H9 (cell line): ENCODE results near the gene ITGB7. TPM values are rescaled to one million over a fixed set of nuclear protein-coding genes. Genes with fewer than 3 reads are reported as not detected.
"Not testable (repeated sequence)": the region's sequence is repeated elsewhere in the genome, so short reads cannot be mapped to it uniquely, and the experiment has no call there.

ENCODE experiments used
- DNase-seq: peaks from one replicate; pipeline ENCODE4 v3.0.0-alpha.2; 2017
- H2AFZ ChIP-seq: one replicate; pipeline ENCODE4 v1.6.1; 2013; ENCODE audit warnings: mild to moderate bottlenecking, low read length, control low read depth, moderate library complexity
- H2AK5ac ChIP-seq: 2 replicates; pipeline ENCODE4 v1.6.1; 2013; ENCODE audit warnings: low read length, control low read depth, mixed read lengths; ENCODE audit not compliant: insufficient read length
- H2BK120ac ChIP-seq: one replicate; pipeline ENCODE4 v1.6.1; 2013; ENCODE audit warnings: low read depth, mild to moderate bottlenecking, low read length, control low read depth, inconsistent platforms; ENCODE audit not compliant: poor library complexity, severe bottlenecking
- H2BK12ac ChIP-seq: 2 replicates; pipeline ENCODE4 v1.6.1; 2013; ENCODE audit warnings: low read length, control low read depth, mixed read lengths, low read depth; ENCODE audit not compliant: insufficient read length
- H2BK15ac ChIP-seq: 2 replicates; pipeline ENCODE4 v1.6.1; 2013; ENCODE audit warnings: low read depth, low read length, control low read depth
- H2BK20ac ChIP-seq: one replicate; pipeline ENCODE4 v1.6.1; 2013; ENCODE audit warnings: low read depth, mild to moderate bottlenecking, low read length, control low read depth, inconsistent platforms; ENCODE audit not compliant: poor library complexity, severe bottlenecking
- H2BK5ac ChIP-seq: 2 replicates; pipeline ENCODE4 v1.6.1; 2013; ENCODE audit warnings: low read length, control low read depth, mixed read lengths; ENCODE audit not compliant: insufficient read length
- H3K14ac ChIP-seq: 2 replicates; pipeline ENCODE4 v1.6.1; 2013; ENCODE audit warnings: low read length, control low read depth; ENCODE audit not compliant: insufficient read depth
- H3K18ac ChIP-seq: 2 replicates; pipeline ENCODE4 v1.6.1; 2013; ENCODE audit warnings: low read depth, mild to moderate bottlenecking, mixed read lengths, low read length, control low read depth; ENCODE audit not compliant: insufficient read length
- H3K23ac ChIP-seq: 2 replicates; pipeline ENCODE4 v1.6.1; 2013; ENCODE audit warnings: low read length, control low read depth, mixed read lengths, low read depth; ENCODE audit not compliant: insufficient read length
- H3K23me2 ChIP-seq: 2 replicates; pipeline ENCODE4 v1.6.1; 2013; ENCODE audit warnings: low read depth, mild to moderate bottlenecking, mixed read lengths, low read length, control low read depth; ENCODE audit not compliant: insufficient read length, poor library complexity, severe bottlenecking
- H3K27ac ChIP-seq: 2 replicates; pipeline ENCODE4 v1.5.1; 2013; ENCODE audit warnings: low read length, control low read depth, mixed read lengths, low read depth; ENCODE audit not compliant: insufficient read length
- H3K27me3 ChIP-seq: 2 replicates; pipeline ENCODE4 v1.6.1; 2013; ENCODE audit warnings: low read length, control low read depth, inconsistent platforms; ENCODE audit not compliant: insufficient read depth
- H3K4ac ChIP-seq: 2 replicates; pipeline ENCODE4 v1.6.1; 2013; ENCODE audit warnings: low read depth, mild to moderate bottlenecking, control low read depth, inconsistent platforms, low read length, moderate library complexity
- H3K4me1 ChIP-seq: 2 replicates; pipeline ENCODE4 v1.6.1; 2013; ENCODE audit warnings: low read length, control low read depth, inconsistent platforms; ENCODE audit not compliant: insufficient read depth
- H3K4me2 ChIP-seq: 2 replicates; pipeline ENCODE4 v1.6.1; 2013; ENCODE audit warnings: low read length, control low read depth, mixed read lengths; ENCODE audit not compliant: insufficient read length, insufficient read depth
- H3K56ac ChIP-seq: 2 replicates; pipeline ENCODE4 v1.6.1; 2013; ENCODE audit warnings: low read depth, mild to moderate bottlenecking, mixed read lengths, low read length, control low read depth; ENCODE audit not compliant: insufficient read length
- H3K79me1 ChIP-seq: 2 replicates; pipeline ENCODE4 v1.6.1; 2013; ENCODE audit warnings: low read depth, mild to moderate bottlenecking, moderate library complexity, low read length, control low read depth, inconsistent platforms; ENCODE audit not compliant: insufficient read depth, poor library complexity, severe bottlenecking
- H3K79me2 ChIP-seq: 2 replicates; pipeline ENCODE4 v1.6.1; 2013; ENCODE audit warnings: low read length, control low read depth, inconsistent platforms; ENCODE audit not compliant: insufficient read depth
- H3K9ac ChIP-seq: 2 replicates; pipeline ENCODE4 v1.6.1; 2013; ENCODE audit warnings: low read length, control low read depth, mixed read lengths; ENCODE audit not compliant: insufficient read length; ENCODE audit errors: extremely low read depth
- H3K9me3 ChIP-seq: one replicate; pipeline ENCODE4 v1.6.1; 2013; ENCODE audit warnings: low read depth, low read length, inconsistent platforms; ENCODE audit not compliant: control insufficient read depth
- H3T11ph ChIP-seq: one replicate; pipeline ENCODE4 v1.6.1; 2013; ENCODE audit warnings: mild to moderate bottlenecking, low read length, control low read depth, inconsistent platforms
- H4K20me1 ChIP-seq: one replicate; pipeline ENCODE4 v1.6.1; 2013; ENCODE audit not compliant: control insufficient read depth, insufficient read length, insufficient read depth
- H4K5ac ChIP-seq: 2 replicates; pipeline ENCODE4 v1.6.1; 2013; ENCODE audit warnings: low read depth, mild to moderate bottlenecking, mixed read lengths, low read length, control low read depth; ENCODE audit not compliant: insufficient read length
- H4K8ac ChIP-seq: replicated peaks from 2 replicates; pipeline ENCODE4 v1.6.1; 2013; ENCODE audit warnings: low read length, control low read depth, mixed read lengths, low read depth; ENCODE audit not compliant: insufficient read length
- H4K91ac ChIP-seq: 2 replicates; pipeline ENCODE4 v1.6.1; 2013; ENCODE audit warnings: low read depth, mild to moderate bottlenecking, moderate library complexity, mixed read lengths, low read length, control low read depth; ENCODE audit not compliant: insufficient read length
- H3K27ac Mint-ChIP-seq, 3 experiments: 2 replicates in 2 of 3; 3 replicates in 1 of 3; pipeline ENCODE4 v1.8.0; 2020 to 2021; ENCODE audit warnings: mixed read lengths in 3 of 3, mild to moderate bottlenecking in 1 of 3, moderate library complexity in 1 of 3
- H3K27me3 Mint-ChIP-seq: 2 replicates; pipeline ENCODE4 v1.8.0; 2021; ENCODE audit warnings: low read depth, mild to moderate bottlenecking, moderate library complexity, mixed read lengths
- H3K36me3 Mint-ChIP-seq, 3 experiments: 2 replicates in 2 of 3; 3 replicates in 1 of 3; pipeline ENCODE4 v1.8.0; 2020 to 2021; ENCODE audit warnings: low read depth in 3 of 3, mixed read lengths in 3 of 3; ENCODE audit not compliant: insufficient read depth in 1 of 3
- H3K4me1 Mint-ChIP-seq, 2 experiments: 2 replicates each; pipeline ENCODE4 v1.8.0; 2020; ENCODE audit warnings: mixed read lengths in 2 of 2
- H3K4me3 Mint-ChIP-seq, 2 experiments: 2 replicates in 1 of 2; 3 replicates in 1 of 2; pipeline ENCODE4 v1.8.0; 2020 to 2021; ENCODE audit warnings: mild to moderate bottlenecking in 2 of 2, mixed read lengths in 2 of 2, moderate library complexity in 1 of 2
- H3K9me3 Mint-ChIP-seq, 2 experiments: 2 replicates in 1 of 2; 3 replicates in 1 of 2; pipeline ENCODE4 v1.8.0; 2020; ENCODE audit warnings: mild to moderate bottlenecking in 2 of 2, mixed read lengths in 2 of 2, moderate library complexity in 1 of 2
- CTCF ChIP-seq: fragments of 200-600 bp; sonication (generic); conservative IDR thresholded peaks from 3 replicates; pipeline ENCODE4 v1.8.0; 2021; ENCODE audit warnings: antibody characterized with exemption, mild to moderate bottlenecking
- whole genome bisulfite sequencing: extraction: QIAGEN DNeasy Blood & Tissue Kit; methylation state at CpG from one replicate; pipeline ENCODE4 v1.1.7; 2013; ENCODE audit warnings: missing lambda C conversion rate, low lambda C conversion rate, mixed read lengths; ENCODE audit not compliant: insufficient read length; ENCODE audit errors: extremely low coverage; 5-methylcytosine and 5-hydroxymethylcytosine counted together
- total RNA-seq: library from RNA; stranded (reverse); gene quantifications from 2 replicates; pipeline ENCODE4 v1.2.1, GENCODE V29; 2021

The ITGB7 gene
- total RNA-seq, 1 experiment from 2014 or later = 0.39 TPM

- H3K4ac ChIP-seq = no peak overlapping the region
- no peak overlapping the region for H3K23ac ChIP-seq
- H3K79me2 ChIP-seq = no peaks in the 10 kb centered on the region
- no peak overlapping the region for H2AK5ac ChIP-seq
- H3K4me1 ChIP-seq = no peaks in the 10 kb centered on the region
- peaks cover 0 to 5% (median 0%) of the 10 kb centered on the region in 3 experiments; a peak in 1 of 7 replicates for H3K36me3 Mint-ChIP-seq
- no peak overlapping the region for H2BK20ac ChIP-seq
- no peak overlapping the region for H4K91ac ChIP-seq
- H3K4me2 ChIP-seq = no peak overlapping the region
- H3K27me3 ChIP-seq = peaks cover 7% of the 10 kb centered on the region
- H3K14ac ChIP-seq = no peak overlapping the region
- TF ChIP-seq CTCF = no peak
- H3K18ac ChIP-seq = no peak overlapping the region
- H2BK12ac ChIP-seq = no peak overlapping the region
- H3K9me3 ChIP-seq = no peaks in the 10 kb centered on the region
- no peaks in the 10 kb centered on the region for H4K20me1 ChIP-seq
- no peak overlapping the region for H3K9ac ChIP-seq
- H3K4me1 Mint-ChIP-seq = 0 out of 4 replicates have a peak, but pooled peaks cover 0 to 7% of the 10 kb centered on the region in 2 experiments
- H2AFZ ChIP-seq = no peak overlapping the region
- H3K4me3 Mint-ChIP-seq = no peak overlapping the region
- no peak overlapping the region for H2BK5ac ChIP-seq
- H2BK120ac ChIP-seq = no peak overlapping the region
- no peak overlapping the region for H3K27ac Mint-ChIP-seq
- H3K56ac ChIP-seq = no peak overlapping the region
- H3K9me3 Mint-ChIP-seq = no peaks in the 10 kb centered on the region
- peaks cover 84% of the 10 kb centered on the region for H3K27me3 Mint-ChIP-seq
- H3K79me1 ChIP-seq = no peaks in the 10 kb centered on the region
- no peak overlapping the region for H3T11ph ChIP-seq
- H3K23me2 ChIP-seq = no peaks in the 10 kb centered on the region
- no peak for DNase-seq
- H2BK15ac ChIP-seq = no peak overlapping the region
- H3K27ac ChIP-seq = no peak overlapping the region
- H4K8ac ChIP-seq = no peak overlapping the region
- H4K5ac ChIP-seq = no peak overlapping the region
Measured at GRCh38 chr12:53166837-53167236, 40.2 kb downstream of the ITGB7 start.

GRCh38 chr12:53163008-53163407 is 44.0 kb downstream of the ITGB7 start:
- H3K36me3 Mint-ChIP-seq, H3K4me3 Mint-ChIP-seq, H3K23me2 ChIP-seq, H3K79me2 ChIP-seq, H3K9me3 Mint-ChIP-seq, H2BK15ac ChIP-seq, H4K5ac ChIP-seq, H3K9me3 ChIP-seq, H3T11ph ChIP-seq, H3K23ac ChIP-seq, H2BK5ac ChIP-seq, H4K8ac ChIP-seq, H2AFZ ChIP-seq, H3K4me2 ChIP-seq, H3K18ac ChIP-seq, H3K9ac ChIP-seq, H3K4ac ChIP-seq, DNase-seq, H3K56ac ChIP-seq, H3K27me3 ChIP-seq, H3K4me1 ChIP-seq, H2BK12ac ChIP-seq, H3K27ac Mint-ChIP-seq, H4K91ac ChIP-seq, H4K20me1 ChIP-seq, H3K27ac ChIP-seq, H2BK20ac ChIP-seq, H3K79me1 ChIP-seq, H3K14ac ChIP-seq, H2BK120ac ChIP-seq, H2AK5ac ChIP-seq: not testable (repeated sequence)
- peaks cover 4 to 12% of the 10 kb centered on the region in 2 experiments for H3K4me1 Mint-ChIP-seq
- WGBS = no CpG with 5 or more reads among the region's 2 CpGs
- peaks cover 88% of the 10 kb centered on the region for H3K27me3 Mint-ChIP-seq
